HepG2 (cell line): ENCODE measurements around the gene CRIP1. TPM values are rescaled to one million over a fixed set of nuclear protein-coding genes. Genes with fewer than 3 reads are reported as not detected.

Source experiments
- HOXA7 ChIP-seq: sonication (generic); formaldehyde crosslinking; IDR thresholded peaks from 2 replicates; pipeline ENCODE4 v1.8.1; 2022; ENCODE audit warnings: mild to moderate bottlenecking, missing genetic modification reagents, moderate library complexity
- KDM5B ChIP-seq: sonication (generic); formaldehyde crosslinking; IDR thresholded peaks from 2 replicates; pipeline ENCODE4 v1.4.0; 2020; ENCODE audit warnings: missing genetic modification reagents, mild to moderate bottlenecking, borderline replicate concordance
- NCOR1 ChIP-seq: fragments of 200-600 bp; sonication (generic); IDR thresholded peaks from 2 replicates; pipeline ENCODE4 v1.7.0; 2017; ENCODE audit warnings: antibody characterized with exemption, low read length, borderline replicate concordance
- PHB2 ChIP-seq: fragments of 450-650 bp; IDR thresholded peaks from 2 replicates; pipeline ENCODE4 v1.6.1; 2018; ENCODE audit not compliant: partially characterized antibody
- PHF20 ChIP-seq: sonication (generic); formaldehyde crosslinking; IDR thresholded peaks from 2 replicates; pipeline ENCODE4 v1.5.0; 2020; ENCODE audit warnings: mild to moderate bottlenecking, missing genetic modification reagents
- PLRG1 ChIP-seq: fragments of 450-650 bp; conservative IDR thresholded peaks from 2 replicates; pipeline ENCODE4 v1.6.1; 2016
- PRMT3 ChIP-seq: sonication (generic); formaldehyde crosslinking; IDR thresholded peaks from 2 replicates; pipeline ENCODE4 v1.8.1; 2022; ENCODE audit warnings: low read depth, mild to moderate bottlenecking, moderate library complexity, missing genetic modification reagents, borderline replicate concordance
- ZBTB20 ChIP-seq: sonication (generic); formaldehyde crosslinking; IDR thresholded peaks from 2 replicates; pipeline ENCODE4 v1.8.1; 2023; ENCODE audit warnings: missing genetic modification reagents, low read depth, mild to moderate bottlenecking, borderline replicate concordance
- ZC3H13 ChIP-seq: sonication (generic); formaldehyde crosslinking; IDR thresholded peaks from 2 replicates; pipeline ENCODE4 v1.8.1; 2023; ENCODE audit warnings: mild to moderate bottlenecking, missing genetic modification reagents, moderate library complexity
- ZFX ChIP-seq: sonication (generic); formaldehyde crosslinking; IDR thresholded peaks from 2 replicates; pipeline ENCODE4 v1.4.0; 2020; ENCODE audit warnings: mild to moderate bottlenecking, low read depth, missing genetic modification reagents, moderate library complexity
- ZNF205 ChIP-seq: IDR thresholded peaks from 2 replicates; pipeline ENCODE4 v1.6.1; 2018; ENCODE audit warnings: missing biosample characterization, missing genetic modification reagents
- ZNF264 ChIP-seq: sonication (generic); formaldehyde crosslinking; IDR thresholded peaks from 2 replicates; pipeline ENCODE4 v1.4.0; 2020; ENCODE audit warnings: missing genetic modification reagents
- ZNF354B ChIP-seq: sonication (generic); formaldehyde crosslinking; IDR thresholded peaks from 2 replicates; pipeline ENCODE4 v1.8.0; 2022; ENCODE audit warnings: mild to moderate bottlenecking, missing genetic modification reagents
- ZNF549 ChIP-seq: sonication (generic); formaldehyde crosslinking; IDR thresholded peaks from 2 replicates; pipeline ENCODE4 v1.5.0; 2020; ENCODE audit warnings: missing genetic modification reagents
- ZNF563 ChIP-seq: sonication (generic); formaldehyde crosslinking; IDR thresholded peaks from 2 replicates; pipeline ENCODE4 v1.8.0; 2022; ENCODE audit warnings: mild to moderate bottlenecking, moderate library complexity, missing genetic modification reagents
- ZNF75D ChIP-seq: sonication (generic); formaldehyde crosslinking; IDR thresholded peaks from 2 replicates; pipeline ENCODE4 v1.8.1; 2023; ENCODE audit warnings: missing genetic modification reagents, mild to moderate bottlenecking, borderline replicate concordance
- polyA plus RNA-seq, 8 experiments: library from polyadenylated mRNA; depleted of rRNA in 3 of 8; stranded (reverse) in 7 of 8; unstranded in 1 of 8; fragments of >200 nt; fragmentation: Illumina TruSeq in 4 of 8; extraction: Trizol in 4 of 8; gene quantifications; 2 replicates each; pipeline versions ENCODE4 v1.2.1 to v1.2.3, GENCODE V29; 2011 to 2016; ENCODE audit warnings: low read depth in 4 of 8, missing spikeins in 1 of 8, mixed read lengths in 1 of 8; ENCODE audit not compliant: insufficient read depth in 1 of 8
- total RNA-seq, 5 experiments: library from RNA; depleted of rRNA; stranded (reverse); fragments of >200 nt; fragmentation: Illumina TruSeq; extraction: Trizol; gene quantifications; 2 replicates each; pipeline ENCODE4 v1.2.3, GENCODE V29; 2016; ENCODE audit warnings: low read depth in 1 of 5
- TF ChIP-seq, protein P1 (sequence below): sonication (generic); formaldehyde crosslinking; IDR thresholded peaks from 2 replicates; pipeline ENCODE4 v1.4.0; 2020; ENCODE audit warnings: missing genetic modification reagents
- TF ChIP-seq, protein P2 (sequence below): sonication (generic); formaldehyde crosslinking; IDR thresholded peaks from 2 replicates; pipeline ENCODE4 v1.5.0; 2020; ENCODE audit warnings: missing genetic modification reagents
- TF ChIP-seq, protein P3 (sequence below): sonication (generic); formaldehyde crosslinking; IDR thresholded peaks from 2 replicates; pipeline ENCODE4 v1.8.0; 2022; ENCODE audit warnings: mild to moderate bottlenecking, missing genetic modification reagents, moderate library complexity
- TF ChIP-seq, protein P4 (sequence below): sonication (generic); formaldehyde crosslinking; IDR thresholded peaks from 2 replicates; pipeline ENCODE4 v1.5.1; 2020; ENCODE audit warnings: missing genetic modification reagents, mild to moderate bottlenecking, borderline replicate concordance
- TF ChIP-seq, protein P5 (sequence below): conservative IDR thresholded peaks from 2 replicates; pipeline ENCODE4 v1.6.1; 2018; ENCODE audit warnings: missing genetic modification reagents
- TF ChIP-seq, protein P6 (sequence below): sonication (generic); formaldehyde crosslinking; IDR thresholded peaks from 2 replicates; pipeline ENCODE4 v1.9.0; 2021; ENCODE audit warnings: missing genetic modification reagents, mild to moderate bottlenecking, borderline replicate concordance

The CRIP1 gene
- total and polyA plus RNA-seq, 2 of the 13 experiments (the other 11 are each of a cell fraction or from before 2014, with no cell fraction given) = 53.9 to 59.5 TPM

DNA sequence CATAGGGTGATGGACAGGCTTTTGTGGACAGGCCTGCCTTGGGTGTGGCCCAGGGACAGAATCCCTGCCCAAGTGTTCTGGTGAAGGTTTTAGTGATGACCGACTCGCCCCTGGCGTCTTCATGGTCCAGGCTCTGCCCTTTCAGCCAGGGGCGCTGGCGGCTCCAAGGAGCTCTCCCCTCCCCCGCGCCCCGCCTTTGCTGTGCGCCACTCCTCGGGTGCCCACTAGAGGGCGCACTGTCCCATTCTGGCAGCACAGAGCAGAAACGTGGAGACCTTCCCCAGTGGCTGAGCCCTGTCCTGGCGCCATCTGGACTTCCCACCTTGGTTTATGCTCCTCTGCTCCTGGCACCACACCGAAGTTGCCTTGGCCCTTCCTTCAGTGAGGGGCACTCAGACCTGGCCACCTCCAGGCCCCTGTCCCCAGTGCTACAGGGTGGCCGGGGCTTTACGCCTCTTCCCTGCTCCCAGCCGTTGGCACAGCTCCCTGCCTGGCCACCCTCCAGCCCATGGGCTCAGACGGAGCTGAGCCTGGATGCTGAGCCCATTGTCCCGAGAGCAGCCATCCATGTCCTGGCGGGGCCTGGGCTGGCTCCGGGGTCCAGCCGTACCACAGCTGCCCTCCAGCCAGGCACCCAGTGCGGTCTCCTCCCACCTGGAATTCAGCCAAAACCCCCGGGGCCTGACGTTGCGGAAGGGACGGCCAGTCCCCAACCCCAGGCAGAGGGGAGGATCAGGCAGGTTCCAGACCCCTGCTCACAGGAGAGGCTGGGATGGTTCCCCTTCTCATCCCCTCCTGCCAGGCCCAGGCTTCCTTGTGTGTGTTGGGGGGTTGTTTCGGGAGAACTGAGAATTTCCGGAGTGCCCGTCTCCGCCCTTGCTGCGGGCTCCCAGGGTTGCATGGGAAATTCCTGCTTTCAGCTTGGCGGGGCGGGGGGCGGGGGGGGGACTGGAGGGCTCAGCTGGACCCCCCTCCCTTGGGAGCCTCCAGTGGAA lies 5.6 kb upstream of the CRIP1 start (continued):
- TF ChIP-seq, protein P1, sequence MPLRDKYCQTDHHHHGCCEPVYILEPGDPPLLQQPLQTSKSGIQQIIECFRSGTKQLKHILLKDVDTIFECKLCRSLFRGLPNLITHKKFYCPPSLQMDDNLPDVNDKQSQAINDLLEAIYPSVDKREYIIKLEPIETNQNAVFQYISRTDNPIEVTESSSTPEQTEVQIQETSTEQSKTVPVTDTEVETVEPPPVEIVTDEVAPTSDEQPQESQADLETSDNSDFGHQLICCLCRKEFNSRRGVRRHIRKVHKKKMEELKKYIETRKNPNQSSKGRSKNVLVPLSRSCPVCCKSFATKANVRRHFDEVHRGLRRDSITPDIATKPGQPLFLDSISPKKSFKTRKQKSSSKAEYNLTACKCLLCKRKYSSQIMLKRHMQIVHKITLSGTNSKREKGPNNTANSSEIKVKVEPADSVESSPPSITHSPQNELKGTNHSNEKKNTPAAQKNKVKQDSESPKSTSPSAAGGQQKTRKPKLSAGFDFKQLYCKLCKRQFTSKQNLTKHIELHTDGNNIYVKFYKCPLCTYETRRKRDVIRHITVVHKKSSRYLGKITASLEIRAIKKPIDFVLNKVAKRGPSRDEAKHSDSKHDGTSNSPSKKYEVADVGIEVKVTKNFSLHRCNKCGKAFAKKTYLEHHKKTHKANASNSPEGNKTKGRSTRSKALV (CRISPR knock-in tag) = no peak
- TF ChIP-seq NCOR1 (no peak), KDM5B (CRISPR knock-in tag) (no peak), ZNF205 (peak; percentile 65; the same call in 1 of the 2 replicates), ZC3H13 (no peak; the same call in 1 of the 2 replicates), ZNF75D (CRISPR knock-in tag) (no peak), PHB2 (no peak), ZNF549 (CRISPR knock-in tag) (no peak), PLRG1 (no peak), ZNF264 (CRISPR knock-in tag) (no peak), HOXA7 (no peak), ZNF563 (no peak), PHF20 (CRISPR knock-in tag) (0 out of 2 replicates have a peak, but pooled peaks have one; percentile 22), ZBTB20 (CRISPR knock-in tag) (0 out of 2 replicates have a peak, but pooled peaks have one; percentile 38), PRMT3 (CRISPR knock-in tag) (no peak), ZFX (peak; percentile 53; the same call in 1 of the 2 replicates), ZNF354B (CRISPR knock-in tag) (no peak)
- TF ChIP-seq, protein P2, sequence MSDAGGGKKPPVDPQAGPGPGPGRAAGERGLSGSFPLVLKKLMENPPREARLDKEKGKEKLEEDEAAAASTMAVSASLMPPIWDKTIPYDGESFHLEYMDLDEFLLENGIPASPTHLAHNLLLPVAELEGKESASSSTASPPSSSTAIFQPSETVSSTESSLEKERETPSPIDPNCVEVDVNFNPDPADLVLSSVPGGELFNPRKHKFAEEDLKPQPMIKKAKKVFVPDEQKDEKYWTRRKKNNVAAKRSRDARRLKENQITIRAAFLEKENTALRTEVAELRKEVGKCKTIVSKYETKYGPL (CRISPR knock-in tag) = no peak
- TF ChIP-seq, protein P3, sequence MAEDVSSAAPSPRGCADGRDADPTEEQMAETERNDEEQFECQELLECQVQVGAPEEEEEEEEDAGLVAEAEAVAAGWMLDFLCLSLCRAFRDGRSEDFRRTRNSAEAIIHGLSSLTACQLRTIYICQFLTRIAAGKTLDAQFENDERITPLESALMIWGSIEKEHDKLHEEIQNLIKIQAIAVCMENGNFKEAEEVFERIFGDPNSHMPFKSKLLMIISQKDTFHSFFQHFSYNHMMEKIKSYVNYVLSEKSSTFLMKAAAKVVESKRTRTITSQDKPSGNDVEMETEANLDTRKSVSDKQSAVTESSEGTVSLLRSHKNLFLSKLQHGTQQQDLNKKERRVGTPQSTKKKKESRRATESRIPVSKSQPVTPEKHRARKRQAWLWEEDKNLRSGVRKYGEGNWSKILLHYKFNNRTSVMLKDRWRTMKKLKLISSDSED (CRISPR knock-in tag) = no peak
- TF ChIP-seq, protein P4, sequence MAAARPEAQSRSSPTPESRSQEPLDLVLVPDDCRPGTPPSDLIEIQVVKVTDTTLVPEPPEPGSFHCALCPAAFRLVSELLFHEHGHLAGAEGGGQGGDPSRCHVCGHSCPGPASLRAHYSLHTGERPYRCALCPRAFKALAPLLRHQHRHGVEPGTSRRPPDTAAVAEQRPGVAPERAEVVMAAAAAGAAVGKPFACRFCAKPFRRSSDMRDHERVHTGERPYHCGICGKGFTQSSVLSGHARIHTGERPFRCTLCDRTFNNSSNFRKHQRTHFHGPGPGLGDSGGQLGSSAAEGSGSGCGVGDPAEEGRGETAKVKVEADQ (CRISPR knock-in tag) = no peak
- TF ChIP-seq, protein P5, sequence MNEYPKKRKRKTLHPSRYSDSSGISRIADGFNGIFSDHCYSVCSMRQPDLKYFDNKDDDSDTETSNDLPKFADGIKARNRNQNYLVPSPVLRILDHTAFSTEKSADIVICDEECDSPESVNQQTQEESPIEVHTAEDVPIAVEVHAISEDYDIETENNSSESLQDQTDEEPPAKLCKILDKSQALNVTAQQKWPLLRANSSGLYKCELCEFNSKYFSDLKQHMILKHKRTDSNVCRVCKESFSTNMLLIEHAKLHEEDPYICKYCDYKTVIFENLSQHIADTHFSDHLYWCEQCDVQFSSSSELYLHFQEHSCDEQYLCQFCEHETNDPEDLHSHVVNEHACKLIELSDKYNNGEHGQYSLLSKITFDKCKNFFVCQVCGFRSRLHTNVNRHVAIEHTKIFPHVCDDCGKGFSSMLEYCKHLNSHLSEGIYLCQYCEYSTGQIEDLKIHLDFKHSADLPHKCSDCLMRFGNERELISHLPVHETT (CRISPR knock-in tag) = no peak
- TF ChIP-seq, protein P6, sequence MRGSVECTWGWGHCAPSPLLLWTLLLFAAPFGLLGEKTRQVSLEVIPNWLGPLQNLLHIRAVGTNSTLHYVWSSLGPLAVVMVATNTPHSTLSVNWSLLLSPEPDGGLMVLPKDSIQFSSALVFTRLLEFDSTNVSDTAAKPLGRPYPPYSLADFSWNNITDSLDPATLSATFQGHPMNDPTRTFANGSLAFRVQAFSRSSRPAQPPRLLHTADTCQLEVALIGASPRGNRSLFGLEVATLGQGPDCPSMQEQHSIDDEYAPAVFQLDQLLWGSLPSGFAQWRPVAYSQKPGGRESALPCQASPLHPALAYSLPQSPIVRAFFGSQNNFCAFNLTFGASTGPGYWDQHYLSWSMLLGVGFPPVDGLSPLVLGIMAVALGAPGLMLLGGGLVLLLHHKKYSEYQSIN (CRISPR knock-in tag) = no peak
